HepG2 (cell line): ENCODE data around the gene PDLIM7. TPM values are rescaled to one million over a fixed set of nuclear protein-coding genes. Genes with fewer than 3 reads are reported as not detected.

Experiments used
- ATAC-seq: fragments of 200-7000 bp; cut with Tn5 transposase; 3 replicates; pipeline ENCODE4 v1.9.1; 2020; ENCODE audit warnings: mild to moderate bottlenecking, moderate library complexity
- BruUV-seq: library from RNA; stranded (reverse); fragments of 400-500 nt; replicated peaks from 2 replicates; lab custom pipeline; 2021; lab: Mats Ljungman, UMichigan
- CTCF ChIA-PET: fragments of 300-600 bp; formaldehyde crosslinking; extraction: SDS; loops from one replicate; lab custom pipeline; 2021; ENCODE audit warnings: low total read pairs, inconsistent platforms, low intra/inter-chr PET ratio; lab: Yijun Ruan, JAX
- POLR2A ChIA-PET: fragments of 350-600 bp; sonication (Branson Sonifier 250); formaldehyde crosslinking; loops from one replicate; lab custom pipeline; 2020; ENCODE audit warnings: antibody characterized with exemption, inconsistent platforms; lab: Yijun Ruan, JAX
- DNase-seq: peaks from one replicate; pipeline ENCODE4 v3.0.0-alpha.2; 2015; ENCODE audit warnings: low spot score
- FAIRE-seq: peaks from 3 replicates; lab custom pipeline; 2011; peaks lifted over from hg19 to GRCh38; lab: Jason Lieb, UNC
- H2AFZ ChIP-seq: one replicate; pipeline ENCODE4 v1.6.1; 2011; ENCODE audit warnings: low read length, inconsistent platforms
- H3K27ac ChIP-seq: fragments of 300-600 bp; 3 replicates; pipeline ENCODE4 v1.8.0; 2011; ENCODE audit warnings: mixed run types, mild to moderate bottlenecking, mixed read lengths, low read length, inconsistent platforms; ENCODE audit not compliant: insufficient read depth; ENCODE audit errors: extremely low read length
- H3K27me3 ChIP-seq, 2 experiments: fragments of 200-600 bp in 1 of 2; 2 replicates in 1 of 2; 3 replicates in 1 of 2; pipeline versions ENCODE4 v1.6.0 to v1.8.0; 2011; ENCODE audit warnings: low read length in 2 of 2, mild to moderate bottlenecking in 2 of 2, moderate library complexity in 2 of 2, inconsistent platforms in 1 of 2; ENCODE audit not compliant: insufficient read depth in 2 of 2, control insufficient read depth in 1 of 2
- H3K36me3 ChIP-seq, 2 experiments: fragments of 200-600 bp in 1 of 2; replicated peaks in 1 of 2; 2 replicates in 1 of 2; 3 replicates in 1 of 2; pipeline versions ENCODE4 v1.5.1 to v1.8.0; 2011; ENCODE audit warnings: low read length in 2 of 2, inconsistent platforms in 1 of 2; ENCODE audit not compliant: insufficient read depth in 2 of 2, control insufficient read depth in 1 of 2
- H3K4me1 ChIP-seq: 2 replicates; pipeline ENCODE4 v1.5.1; 2012; ENCODE audit warnings: low read length, inconsistent platforms; ENCODE audit not compliant: insufficient read depth
- H3K4me2 ChIP-seq: 2 replicates; pipeline ENCODE4 v1.6.0; 2011; ENCODE audit warnings: low read depth, low read length, inconsistent platforms
- H3K4me3 ChIP-seq, 3 experiments: fragments of 200-600 bp in 1 of 3; sonication (generic), shearing (Covaris generic) in 1 of 3; replicated peaks in 1 of 3; 2 replicates each; pipeline ENCODE4 v1.5.1; 2011 to 2016; ENCODE audit warnings: low read length in 3 of 3, inconsistent platforms in 2 of 3, low read depth in 2 of 3, mild to moderate bottlenecking in 2 of 3, control low read depth in 1 of 3, mixed read lengths in 1 of 3; ENCODE audit not compliant: insufficient read depth in 1 of 3
- H3K79me2 ChIP-seq: one replicate; pipeline ENCODE4 v1.6.1; 2011; ENCODE audit warnings: low read length, inconsistent platforms; ENCODE audit not compliant: insufficient read depth
- H3K9ac ChIP-seq: 2 replicates; pipeline ENCODE4 v1.6.0; 2011; ENCODE audit warnings: mild to moderate bottlenecking, low read depth, low read length, inconsistent platforms; ENCODE audit not compliant: insufficient read depth
- H3K9me3 ChIP-seq: 2 replicates; pipeline ENCODE4 v1.5.1; 2012; ENCODE audit warnings: mild to moderate bottlenecking, low read length
- H4K20me1 ChIP-seq: 2 replicates; pipeline ENCODE4 v1.6.0; 2011; ENCODE audit warnings: inconsistent platforms, mild to moderate bottlenecking, low read length, moderate library complexity; ENCODE audit not compliant: insufficient read depth
- ELF4 ChIP-seq: sonication (generic); formaldehyde crosslinking; IDR thresholded peaks from 2 replicates; pipeline ENCODE4 v1.5.0; 2020; ENCODE audit warnings: missing genetic modification reagents, mild to moderate bottlenecking, moderate library complexity, borderline replicate concordance
- HDAC1 ChIP-seq: sonication (generic); formaldehyde crosslinking; IDR thresholded peaks from 2 replicates; pipeline ENCODE4 v1.5.1; 2020; ENCODE audit warnings: mild to moderate bottlenecking, missing genetic modification reagents
- PLRG1 ChIP-seq: fragments of 450-650 bp; conservative IDR thresholded peaks from 2 replicates; pipeline ENCODE4 v1.6.1; 2016
- SRSF1 ChIP-seq: fragments of 200-400 bp; formaldehyde crosslinking; optimal IDR thresholded peaks from 2 replicates; pipeline ENCODE3; 2017; ENCODE audit warnings: mild to moderate bottlenecking, low read depth, low read length, moderate library complexity
- TP53 ChIP-seq: sonication (generic); formaldehyde crosslinking; conservative IDR thresholded peaks from 2 replicates; pipeline ENCODE4 v1.4.0; 2020; ENCODE audit warnings: missing genetic modification reagents
- YEATS2 ChIP-seq: sonication (generic); formaldehyde crosslinking; IDR thresholded peaks from 2 replicates; pipeline ENCODE4 v1.4.0; 2020; ENCODE audit warnings: missing genetic modification reagents, borderline replicate concordance
- ZBTB43 ChIP-seq: sonication (generic); formaldehyde crosslinking; conservative IDR thresholded peaks from 2 replicates; pipeline ENCODE4 v1.4.0; 2020; ENCODE audit warnings: missing genetic modification reagents
- ZFP91 ChIP-seq: sonication (generic); formaldehyde crosslinking; IDR thresholded peaks from 2 replicates; pipeline ENCODE4 v1.9.0; 2022; ENCODE audit warnings: missing genetic modification reagents, mild to moderate bottlenecking, borderline replicate concordance
- ZNF124 ChIP-seq: sonication (generic); formaldehyde crosslinking; IDR thresholded peaks from 2 replicates; pipeline ENCODE4 v1.4.0; 2020; ENCODE audit warnings: missing genetic modification reagents
- ZNF276 ChIP-seq: sonication (generic); formaldehyde crosslinking; IDR thresholded peaks from 2 replicates; pipeline ENCODE4 v1.4.0; 2020; ENCODE audit warnings: mild to moderate bottlenecking, low read depth, missing genetic modification reagents
- ZNF362 ChIP-seq: sonication (generic); formaldehyde crosslinking; IDR thresholded peaks from 2 replicates; pipeline ENCODE4 v1.4.0; 2020; ENCODE audit warnings: missing genetic modification reagents, mild to moderate bottlenecking, borderline replicate concordance
- ZNF580 ChIP-seq: IDR thresholded peaks from 2 replicates; pipeline ENCODE4 v1.6.1; 2016; ENCODE audit warnings: low read depth, borderline replicate concordance
- ZXDC ChIP-seq: sonication (generic); formaldehyde crosslinking; IDR thresholded peaks from 2 replicates; pipeline ENCODE4 v1.5.0; 2020; ENCODE audit warnings: mild to moderate bottlenecking, missing genetic modification reagents
- WGBS: methylation state at CpG from one replicate; pipeline ENCODE4 v1.1.6; 2017; ENCODE audit warnings: low lambda C conversion rate; 5-methylcytosine and 5-hydroxymethylcytosine counted together
- in situ Hi-C: cut with HindIII; loops from 2 replicates; pipeline ENCODE4 v1.10.0; 2017; ENCODE audit warnings: low pct_unique_long_range_greater_than_20kb; ENCODE audit not compliant: extremely low pct_ligation_motif_present
- intact Hi-C: fragments of 100-400 bp; cut with micrococcal nuclease; formaldehyde crosslinking; loops from one replicate; pipeline ENCODE4 v1.10.0; 2022; ENCODE audit not compliant: unreplicated experiment
- polyA plus RNA-seq, 8 experiments: library from polyadenylated mRNA; depleted of rRNA in 3 of 8; stranded (reverse) in 7 of 8; unstranded in 1 of 8; fragments of >200 nt; fragmentation: Illumina TruSeq in 4 of 8; extraction: Trizol in 4 of 8; gene quantifications; 2 replicates each; pipeline versions ENCODE4 v1.2.1 to v1.2.3, GENCODE V29; 2011 to 2016; ENCODE audit warnings: low read depth in 4 of 8, missing spikeins in 1 of 8, mixed read lengths in 1 of 8; ENCODE audit not compliant: insufficient read depth in 1 of 8
- total RNA-seq, 5 experiments: library from RNA; depleted of rRNA; stranded (reverse); fragments of >200 nt; fragmentation: Illumina TruSeq; extraction: Trizol; gene quantifications; 2 replicates each; pipeline ENCODE4 v1.2.3, GENCODE V29; 2016; ENCODE audit warnings: low read depth in 1 of 5

PDLIM7 gene
- total and polyA plus RNA-seq, 2 of the 13 experiments (the other 11 are each of a cell fraction or from before 2014, with no cell fraction given), result 21.1 to 31.3 TPM

GRCh38 chr5:177508837-177509236 lies 11.4 kb upstream of the PDLIM7 start:
- H3K36me3 ChIP-seq, result peaks cover 18 to 37% of the 10 kb centered on the region in 2 experiments; a peak in 4 of 5 replicates
- intact Hi-C loops (no loop called here), in situ Hi-C loops (no loop called here)
- H3K27me3 ChIP-seq, result no peaks in the 10 kb centered on the region
- DNase-seq (no peak), ATAC-seq (no peak), FAIRE-seq (no peak)
- H3K4me2 ChIP-seq, result no peak overlapping the region
- peaks cover 2% of the 10 kb centered on the region for H3K4me1 ChIP-seq
- no peak for TF ChIP-seq ZNF362
- TF ChIP-seq ZFP91 (CRISPR knock-in tag), result no peak
- TF ChIP-seq SRSF1, result no peak
- no peak for TF ChIP-seq ZXDC (CRISPR knock-in tag)
- no peak for TF ChIP-seq HDAC1 (CRISPR knock-in tag)
- no peak for TF ChIP-seq TP53 (CRISPR knock-in tag)
- TF ChIP-seq ZNF124 (CRISPR knock-in tag), result no peak
- TF ChIP-seq PLRG1, result no peak
- no peak for TF ChIP-seq ZBTB43 (CRISPR knock-in tag)
- no peak for TF ChIP-seq ELF4 (CRISPR knock-in tag)
- TF ChIP-seq ZNF276, result no peak
- TF ChIP-seq ZNF580, result no peak
- TF ChIP-seq YEATS2 (CRISPR knock-in tag), result no peak
- POLR2A ChIA-PET, result interaction anchor here (2.1 kb wide), 1 partner anchor 13 kb away, joined by 5 read pairs; no protein-coding TSS in a partner anchor
- no peaks in the 10 kb centered on the region for H3K79me2 ChIP-seq
- BruUV-seq, result no TSS peak
- H4K20me1 ChIP-seq, result no peaks in the 10 kb centered on the region
- H3K4me3 ChIP-seq, result no peak overlapping the region
- H3K27ac ChIP-seq, result no peak overlapping the region
- CTCF ChIA-PET, result no interaction called here
- H3K9me3 ChIP-seq, result no peaks in the 10 kb centered on the region
- no peak overlapping the region for H3K9ac ChIP-seq
- 81% methylated on average over 4 of the region's 8 CpGs for WGBS
- H2AFZ ChIP-seq, result no peak overlapping the region
